ENCODE data around the gene NRXN3.

DNA sequence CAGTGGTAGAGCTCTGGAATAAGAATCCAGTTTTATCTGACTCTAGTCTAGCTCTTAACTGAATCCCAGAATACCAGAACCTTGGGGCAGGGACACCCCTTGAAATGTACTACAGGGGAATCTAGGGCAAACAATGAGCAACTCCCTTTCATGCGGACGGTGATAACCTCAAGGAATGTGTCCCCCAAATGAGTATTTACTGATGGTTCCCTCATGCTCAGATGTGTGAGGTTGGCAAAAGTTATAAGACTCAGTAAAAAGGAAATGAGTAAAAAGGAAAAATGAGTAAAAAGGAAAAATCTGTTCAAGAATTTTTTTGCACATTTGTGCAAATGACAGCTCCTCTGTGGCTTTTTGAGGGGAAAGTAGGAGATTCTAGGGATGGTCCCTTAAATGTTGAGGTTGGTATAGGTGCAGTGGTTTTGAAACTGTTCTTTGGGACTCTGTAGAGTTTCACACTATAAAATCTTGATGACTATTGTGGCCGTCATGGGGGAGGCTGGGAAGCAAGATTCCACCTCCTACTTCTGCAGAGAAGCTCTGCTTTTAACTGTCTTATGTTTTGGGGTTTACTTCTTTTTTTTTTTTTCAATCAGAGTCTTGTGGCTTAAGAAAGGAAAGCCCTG lies 58.6 kb downstream of the NRXN3 start:
- TF ChIP-seq, protein P1, sequence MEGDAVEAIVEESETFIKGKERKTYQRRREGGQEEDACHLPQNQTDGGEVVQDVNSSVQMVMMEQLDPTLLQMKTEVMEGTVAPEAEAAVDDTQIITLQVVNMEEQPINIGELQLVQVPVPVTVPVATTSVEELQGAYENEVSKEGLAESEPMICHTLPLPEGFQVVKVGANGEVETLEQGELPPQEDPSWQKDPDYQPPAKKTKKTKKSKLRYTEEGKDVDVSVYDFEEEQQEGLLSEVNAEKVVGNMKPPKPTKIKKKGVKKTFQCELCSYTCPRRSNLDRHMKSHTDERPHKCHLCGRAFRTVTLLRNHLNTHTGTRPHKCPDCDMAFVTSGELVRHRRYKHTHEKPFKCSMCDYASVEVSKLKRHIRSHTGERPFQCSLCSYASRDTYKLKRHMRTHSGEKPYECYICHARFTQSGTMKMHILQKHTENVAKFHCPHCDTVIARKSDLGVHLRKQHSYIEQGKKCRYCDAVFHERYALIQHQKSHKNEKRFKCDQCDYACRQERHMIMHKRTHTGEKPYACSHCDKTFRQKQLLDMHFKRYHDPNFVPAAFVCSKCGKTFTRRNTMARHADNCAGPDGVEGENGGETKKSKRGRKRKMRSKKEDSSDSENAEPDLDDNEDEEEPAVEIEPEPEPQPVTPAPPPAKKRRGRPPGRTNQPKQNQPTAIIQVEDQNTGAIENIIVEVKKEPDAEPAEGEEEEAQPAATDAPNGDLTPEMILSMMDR (conservative IDR thresholded peaks at IDR 0.05 in 1 of 2, IDR thresholded peaks at IDR 0.05 in 1 of 2; ENCODE audit: extremely low read depth in 1 of 2, insufficient read depth in 1 of 2, low read depth in 1 of 2, low read length in 2 of 2): no peak
- no peak for TF ChIP-seq EZH2 (IDR thresholded peaks at IDR 0.05; ENCODE audit: borderline replicate concordance, low read length)

All from mammary epithelial cell (primary cell).